Measurements from ENCODE around the gene CASZ1.
A peak's percentile ranks its signal among the peaks of the same experiment; 100 is the strongest.

CASZ1 gene

GRCh38 chr1:10726355-10726754 lies 70.1 kb downstream of the CASZ1 start:
- no peak for DNase-seq (ENCODE audit: low read depth in 2 of 2)

GRCh38 chr1:10724948-10725847 lies 71.2 kb downstream of the CASZ1 start:
- peak; percentile 87 for DNase-seq (ENCODE audit: low read depth in 2 of 2)

DNA sequence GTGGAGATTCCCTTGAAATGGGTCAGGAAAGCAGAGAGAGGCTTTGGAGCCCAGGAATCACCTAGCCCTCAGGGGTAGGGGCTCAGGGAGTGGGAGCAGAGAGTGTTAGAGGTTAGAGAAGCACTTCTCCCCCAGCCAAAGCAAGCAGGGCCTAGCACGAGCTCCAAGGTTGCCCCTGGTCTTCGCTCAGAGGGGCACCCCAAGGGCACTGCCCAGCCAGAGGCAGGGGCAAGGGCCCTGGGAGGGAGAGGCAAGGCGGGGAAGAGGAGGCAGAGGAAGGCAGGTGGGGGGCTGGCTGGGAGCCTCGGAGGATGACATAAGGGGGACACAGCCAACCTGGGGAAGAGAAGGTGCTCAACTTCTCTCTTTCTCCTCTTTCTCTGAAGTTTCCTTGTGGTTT lies 71.9 kb downstream of the CASZ1 start:
- no peak for DNase-seq (ENCODE audit: low read depth in 2 of 2)

DNA sequence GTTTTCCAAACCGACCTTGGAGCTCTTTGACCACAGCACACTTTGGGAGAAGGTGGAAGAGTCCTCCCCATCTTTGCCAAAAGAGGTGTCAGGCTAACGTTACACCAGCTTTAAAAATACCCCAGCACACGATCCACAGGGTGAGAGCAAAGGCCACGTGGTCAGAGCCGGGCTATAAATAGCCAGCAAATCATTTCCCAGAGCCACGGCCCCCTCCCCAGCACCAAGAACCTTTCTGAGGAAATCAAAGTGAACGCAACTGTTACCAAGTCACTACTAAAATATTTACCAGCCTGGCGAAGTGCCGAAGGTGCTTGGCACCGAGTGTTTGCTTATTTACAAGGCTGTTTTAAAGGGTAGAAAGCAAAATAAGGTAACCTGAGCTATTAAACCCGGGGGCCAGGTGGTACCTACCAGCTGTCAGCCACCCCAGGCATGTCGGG lies 72.4 kb downstream of the CASZ1 start:
- DNase-seq (ENCODE audit: low read depth in 2 of 2) = no peak

DNA sequence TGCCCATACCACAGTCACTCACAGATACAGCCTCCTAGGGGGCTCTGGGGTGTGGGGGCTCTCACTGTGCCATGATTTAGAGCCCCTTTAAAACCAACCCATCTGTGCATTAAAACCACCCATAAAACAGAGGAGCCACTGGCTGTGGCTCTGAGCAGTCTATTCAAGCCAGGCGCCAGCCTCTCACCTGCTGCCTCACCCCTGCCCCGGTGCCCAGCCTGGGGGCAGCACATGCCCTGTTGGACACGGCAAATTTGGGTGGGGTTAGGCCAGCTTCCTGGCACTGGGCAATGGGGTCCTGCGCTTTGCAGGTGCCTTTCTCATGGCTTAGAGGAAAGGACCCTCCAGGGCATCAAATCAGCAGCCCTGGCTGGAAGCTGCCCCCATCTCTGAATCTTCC lies 73.1 kb downstream of the CASZ1 start:
- no peak for DNase-seq (ENCODE audit: low read depth in 2 of 2)

- no peak for DNase-seq (ENCODE audit: low read depth in 2 of 2)
These were observed 73.6 kb downstream of the CASZ1 start for GRCh38 chr1:10722803-10723202.

GRCh38 chr1:10721381-10722321 lies 74.8 kb downstream of the CASZ1 start:
- no peak for DNase-seq (ENCODE audit: low read depth in 2 of 2)

DNA sequence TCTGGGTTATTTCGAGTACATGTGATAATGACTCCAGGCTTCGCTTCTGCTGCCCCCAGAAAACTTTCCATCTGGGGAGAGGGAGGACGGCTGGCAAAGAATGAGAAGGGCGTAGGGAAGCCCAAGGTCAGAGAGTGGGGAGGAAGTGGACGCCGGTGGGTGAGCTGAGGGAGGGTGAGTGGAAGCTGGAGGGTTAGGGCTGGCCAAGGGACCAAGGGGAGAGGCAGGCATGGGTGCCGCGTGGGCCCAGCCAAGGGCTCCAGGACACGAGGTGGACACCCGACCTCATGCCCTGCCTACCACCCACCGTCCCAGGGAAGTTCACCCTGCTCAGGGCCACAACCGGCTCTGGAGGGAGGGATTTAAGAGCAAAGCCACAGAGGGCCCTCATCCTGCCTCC lies 75.8 kb downstream of the CASZ1 start:
- DNase-seq (ENCODE audit: low read depth in 2 of 2) = no peak

DNA sequence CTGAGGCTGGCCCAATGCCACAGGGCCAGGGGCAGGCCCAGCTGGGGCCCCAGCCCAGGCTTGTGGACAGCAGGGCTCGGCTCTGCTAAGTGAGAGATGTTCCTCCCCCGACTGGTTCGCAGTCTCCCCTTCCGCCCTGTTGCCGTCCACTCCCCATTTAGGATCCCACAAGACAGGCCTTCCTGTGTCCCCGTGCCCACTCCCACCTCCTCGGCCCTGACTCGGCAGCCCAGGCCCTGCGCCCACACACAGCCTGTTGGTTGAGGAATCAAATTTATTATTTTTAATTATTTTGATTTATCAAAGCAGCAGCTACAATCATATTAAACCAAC lies 78.4 kb downstream of the CASZ1 start:
- no peak for DNase-seq (ENCODE audit: low read depth in 2 of 2)

DNA sequence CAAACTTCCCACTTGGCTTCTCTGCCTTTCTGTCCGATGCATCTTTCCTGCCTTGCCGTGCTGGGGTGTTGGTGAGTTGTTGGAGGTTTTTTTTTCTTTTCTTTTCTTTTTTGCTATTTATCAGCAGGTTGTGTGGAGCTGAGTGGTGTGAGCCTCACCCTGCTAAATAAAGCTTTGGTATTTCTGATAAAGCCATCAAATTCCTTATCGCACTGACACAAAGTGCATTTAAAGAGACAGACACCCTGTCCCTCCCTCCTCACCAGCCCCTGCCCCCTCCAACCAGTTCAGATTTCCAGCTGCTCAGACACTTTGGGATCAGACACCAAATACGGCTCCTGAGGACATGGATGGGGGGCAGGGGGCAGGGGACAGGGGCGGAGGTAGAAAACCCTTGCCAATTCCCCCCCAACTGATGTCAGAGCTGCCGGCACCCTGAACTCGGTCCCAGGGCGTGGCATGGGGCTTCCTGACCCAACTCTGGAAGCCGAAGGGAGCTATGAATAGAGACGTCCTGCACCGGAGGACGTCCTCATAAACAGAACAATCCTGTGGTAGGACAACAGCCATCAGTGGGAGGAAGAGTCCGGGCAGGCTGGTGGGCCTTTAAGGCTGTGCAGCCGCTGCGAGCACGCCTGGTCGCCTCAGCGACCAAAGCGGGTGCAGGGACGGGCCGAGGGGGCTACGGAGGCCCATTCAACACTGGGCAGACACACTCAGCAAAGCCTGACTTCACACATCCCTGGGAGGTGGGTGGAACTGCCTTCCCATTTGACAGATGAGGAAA lies 79.0 kb downstream of the CASZ1 start:
- DNase-seq (ENCODE audit: low read depth in 2 of 2) = no peak

GRCh38 chr1:10716840-10717239 lies 79.6 kb downstream of the CASZ1 start:
- no peak for DNase-seq (ENCODE audit: low read depth in 2 of 2)

GRCh38 chr1:10714337-10715114 lies 81.9 kb downstream of the CASZ1 start:
- no peak for DNase-seq (ENCODE audit: low read depth in 2 of 2)

DNA sequence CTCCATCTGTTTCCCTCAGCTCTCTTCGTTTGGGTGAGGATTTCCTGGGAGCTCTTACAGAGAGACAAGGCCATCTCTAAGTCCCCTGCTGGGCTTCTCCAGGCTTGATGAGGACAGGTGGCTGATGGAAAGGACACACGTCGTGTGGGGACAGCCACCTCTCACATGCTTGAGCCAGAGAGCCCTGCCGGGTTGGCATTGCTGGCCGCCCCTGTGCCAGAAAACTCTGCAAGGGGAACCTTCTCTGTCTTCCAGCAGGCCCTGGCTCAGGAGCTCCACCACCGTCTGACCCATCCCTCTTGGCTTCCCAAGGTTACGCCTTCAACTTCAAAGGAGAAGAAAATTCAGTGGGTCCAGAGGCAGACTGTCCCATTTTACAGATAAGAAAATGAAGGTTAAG lies 82.8 kb downstream of the CASZ1 start:
- no peak for DNase-seq (ENCODE audit: low read depth in 2 of 2)

- DNase-seq (ENCODE audit: low read depth in 2 of 2) = no peak
These were observed 83.7 kb downstream of the CASZ1 start for GRCh38 chr1:10712568-10713362.

DNA sequence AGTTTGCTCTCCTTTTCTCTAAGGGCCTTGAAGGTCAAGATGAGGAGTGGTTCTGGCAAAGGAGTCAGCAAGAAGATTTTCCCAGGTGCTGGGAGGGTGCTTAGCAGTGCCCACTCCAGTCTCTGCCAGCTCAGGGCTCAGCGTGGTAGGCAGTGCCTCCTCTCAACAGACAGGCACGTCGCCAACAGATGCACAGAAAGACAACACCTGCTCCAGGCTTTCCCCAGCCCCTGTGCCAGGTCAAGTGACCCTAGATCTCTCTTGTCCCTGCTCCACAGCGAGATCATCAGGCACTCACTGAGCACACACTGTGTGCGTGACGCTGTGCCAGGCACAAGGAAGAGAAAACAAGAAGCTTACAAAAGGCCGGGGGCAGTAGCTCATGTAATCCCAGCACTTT lies 86.0 kb downstream of the CASZ1 start:
- DNase-seq (ENCODE audit: low read depth in 2 of 2) = no peak

DNA sequence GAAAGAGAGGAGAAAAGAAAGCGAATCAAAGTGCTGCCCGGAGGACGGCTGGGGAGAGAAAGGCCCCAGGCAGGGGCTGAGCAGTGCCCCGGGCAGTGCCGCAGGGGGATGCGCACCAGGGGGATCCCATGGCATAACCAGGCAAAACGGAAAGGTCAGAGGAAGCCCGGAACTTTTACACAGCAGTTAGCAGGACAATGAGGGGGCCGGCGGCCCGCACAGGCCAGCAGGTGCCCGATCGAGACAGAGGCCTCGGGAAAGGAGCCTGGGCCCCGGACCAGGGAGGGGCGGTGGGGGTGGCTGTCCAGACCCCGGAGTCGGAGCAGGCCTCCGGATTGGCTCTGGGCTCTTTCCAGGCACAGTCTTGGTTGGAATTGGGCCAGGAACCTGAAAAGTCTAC lies 86.8 kb downstream of the CASZ1 start:
- DNase-seq (ENCODE audit: low read depth in 2 of 2) = no peak

DNA sequence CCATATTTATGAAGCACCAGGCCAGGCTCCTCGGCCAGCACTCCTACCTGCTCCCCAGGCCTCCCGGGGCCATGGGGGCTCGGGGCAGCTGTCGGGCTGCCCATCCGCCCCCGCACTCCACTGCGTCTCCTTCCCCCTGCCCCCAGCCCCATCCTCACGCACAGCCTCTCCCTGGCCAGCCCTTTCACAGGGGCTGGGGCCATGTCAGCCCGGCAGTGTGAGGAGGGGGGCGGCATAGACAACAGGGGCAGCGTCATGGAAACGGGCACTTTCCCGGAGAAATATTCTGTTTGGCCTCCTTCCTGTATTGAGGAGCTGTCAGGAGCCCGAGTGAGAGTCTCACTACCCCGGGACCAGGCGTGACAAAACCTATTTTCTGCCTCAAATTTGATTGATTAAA lies 87.3 kb downstream of the CASZ1 start:
- DNase-seq (ENCODE audit: low read depth in 2 of 2) = no peak

GRCh38 chr1:10708757-10709156 lies 87.7 kb downstream of the CASZ1 start:
- DNase-seq (ENCODE audit: low read depth in 2 of 2) = no peak

GRCh38 chr1:10707208-10707607 lies 89.2 kb downstream of the CASZ1 start:
- no peak for DNase-seq (ENCODE audit: low read depth in 2 of 2)

- DNase-seq (ENCODE audit: low read depth in 2 of 2) = no peak
These were observed 90.0 kb downstream of the CASZ1 start for GRCh38 chr1:10706376-10706913.

All from fibroblast of skin of left quadriceps (primary cell).